Esophagus squamous epithelium (tissue), 4 donors: ENCODE data around the gene SLC38A8.

Source experiments
- POLR2A ChIP-seq, 4 donors: fragments of 450-650 bp; IDR thresholded peaks; one replicate each; pipeline ENCODE4 v1.6.1; 2017; ENCODE audit warnings: antibody characterized with exemption in 4 of 4, mild to moderate bottlenecking in 4 of 4, moderate library complexity in 3 of 4
- TF ChIP-seq, protein P1 (sequence below), 6 experiments: fragments of 450-650 bp in 4 of 6; fragments of 200-600 bp in 2 of 6; sonication (generic) in 2 of 6; IDR thresholded peaks; one replicate each; pipeline ENCODE4 v1.5.1; 2016 to 2019; ENCODE audit warnings: antibody characterized with exemption in 6 of 6, mild to moderate bottlenecking in 4 of 6, moderate library complexity in 4 of 6

- TF ChIP-seq, protein P1, sequence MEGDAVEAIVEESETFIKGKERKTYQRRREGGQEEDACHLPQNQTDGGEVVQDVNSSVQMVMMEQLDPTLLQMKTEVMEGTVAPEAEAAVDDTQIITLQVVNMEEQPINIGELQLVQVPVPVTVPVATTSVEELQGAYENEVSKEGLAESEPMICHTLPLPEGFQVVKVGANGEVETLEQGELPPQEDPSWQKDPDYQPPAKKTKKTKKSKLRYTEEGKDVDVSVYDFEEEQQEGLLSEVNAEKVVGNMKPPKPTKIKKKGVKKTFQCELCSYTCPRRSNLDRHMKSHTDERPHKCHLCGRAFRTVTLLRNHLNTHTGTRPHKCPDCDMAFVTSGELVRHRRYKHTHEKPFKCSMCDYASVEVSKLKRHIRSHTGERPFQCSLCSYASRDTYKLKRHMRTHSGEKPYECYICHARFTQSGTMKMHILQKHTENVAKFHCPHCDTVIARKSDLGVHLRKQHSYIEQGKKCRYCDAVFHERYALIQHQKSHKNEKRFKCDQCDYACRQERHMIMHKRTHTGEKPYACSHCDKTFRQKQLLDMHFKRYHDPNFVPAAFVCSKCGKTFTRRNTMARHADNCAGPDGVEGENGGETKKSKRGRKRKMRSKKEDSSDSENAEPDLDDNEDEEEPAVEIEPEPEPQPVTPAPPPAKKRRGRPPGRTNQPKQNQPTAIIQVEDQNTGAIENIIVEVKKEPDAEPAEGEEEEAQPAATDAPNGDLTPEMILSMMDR (IDR thresholded peaks at IDR 0.05) = no peak
- TF ChIP-seq POLR2A (IDR thresholded peaks at IDR 0.05) = no peak
These were observed 15.6 kb upstream of the SLC38A8 start for GRCh38 chr16:84058211-84058610.
